GM19099 (cell line): ENCODE data around the gene LRP2.

Source experiments
- POLR2A ChIP-seq: IDR thresholded peaks from 3 replicates; pipeline ENCODE4 v1.6.1; 2011; ENCODE audit warnings: low read depth; ENCODE audit not compliant: insufficient read length; ENCODE audit errors: extremely low read depth

LRP2 gene

GRCh38 chr2:169184074-169184473 is 178.3 kb downstream of the LRP2 start:
- TF ChIP-seq POLR2A, result no peak

DNA sequence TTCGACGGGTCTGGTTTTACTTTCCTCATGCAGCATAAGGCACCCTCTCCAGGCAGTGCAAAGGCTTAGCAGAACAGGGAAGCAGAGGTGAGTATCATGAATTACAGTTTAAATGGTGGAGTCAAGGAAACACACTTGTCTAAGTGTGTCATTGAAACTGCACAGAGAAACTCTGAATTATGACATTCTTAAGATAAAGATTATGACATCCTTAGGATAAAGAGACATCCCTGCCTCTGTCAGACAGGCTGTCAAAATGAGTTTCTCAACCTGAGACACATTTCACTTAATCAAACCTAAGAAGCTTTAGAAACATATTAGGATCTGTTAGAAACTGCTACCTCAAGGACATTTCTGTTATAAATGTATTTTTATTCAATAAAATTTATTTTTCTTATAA is 179.8 kb downstream of the LRP2 start:
- TF ChIP-seq POLR2A, result no peak

GRCh38 chr2:169178804-169179390 is 183.4 kb downstream of the LRP2 start:
- TF ChIP-seq POLR2A, result no peak

DNA sequence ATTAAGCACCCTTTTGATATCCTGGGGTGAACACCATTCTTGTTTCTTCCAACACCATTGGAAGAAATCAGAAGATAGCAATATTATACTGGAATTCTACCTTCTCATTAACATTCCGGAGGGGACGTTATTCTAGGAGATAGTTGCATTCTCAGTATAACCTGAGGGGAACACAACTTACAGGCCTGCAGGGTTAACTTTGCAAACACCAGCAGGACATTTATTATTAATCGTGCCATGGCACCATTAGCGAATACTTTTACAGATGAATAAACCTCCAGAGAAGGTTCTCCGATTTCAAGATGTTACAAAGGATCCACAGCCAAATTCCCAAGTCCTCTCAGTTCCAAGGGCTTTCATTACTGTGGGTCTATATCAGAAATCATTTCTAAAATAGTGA is 184.0 kb downstream of the LRP2 start:
- TF ChIP-seq POLR2A, result no peak

- no peak for TF ChIP-seq POLR2A
These were observed 187.2 kb downstream of the LRP2 start for GRCh38 chr2:169175112-169175511.

DNA sequence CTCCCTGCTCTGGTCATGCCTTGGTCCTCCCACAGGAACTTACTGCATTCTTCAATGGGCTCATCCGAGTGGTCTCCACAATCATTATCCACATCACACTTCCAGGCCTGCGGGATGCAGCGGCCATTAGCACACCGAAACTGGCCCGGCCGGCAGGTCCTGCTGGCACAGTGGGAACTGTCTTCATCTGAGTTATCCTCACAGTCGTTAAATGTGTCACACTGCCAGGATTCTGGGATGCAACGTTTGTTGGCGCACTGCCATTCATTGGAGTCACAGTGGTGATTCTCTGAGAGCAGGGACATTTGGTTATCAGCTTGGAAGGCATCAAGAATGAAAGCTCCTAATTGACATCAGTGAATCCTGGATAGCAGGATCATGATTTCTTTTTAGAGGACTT is 188.5 kb downstream of the LRP2 start:
- TF ChIP-seq POLR2A, result no peak

GRCh38 chr2:169172914-169173313 is 189.4 kb downstream of the LRP2 start:
- TF ChIP-seq POLR2A, result no peak

GRCh38 chr2:169172151-169172735 is 190.1 kb downstream of the LRP2 start:
- no peak for TF ChIP-seq POLR2A

GRCh38 chr2:169165791-169166190 is 196.5 kb downstream of the LRP2 start:
- TF ChIP-seq POLR2A, result no peak

GRCh38 chr2:169164311-169164710 is 198.0 kb downstream of the LRP2 start:
- no peak for TF ChIP-seq POLR2A

DNA sequence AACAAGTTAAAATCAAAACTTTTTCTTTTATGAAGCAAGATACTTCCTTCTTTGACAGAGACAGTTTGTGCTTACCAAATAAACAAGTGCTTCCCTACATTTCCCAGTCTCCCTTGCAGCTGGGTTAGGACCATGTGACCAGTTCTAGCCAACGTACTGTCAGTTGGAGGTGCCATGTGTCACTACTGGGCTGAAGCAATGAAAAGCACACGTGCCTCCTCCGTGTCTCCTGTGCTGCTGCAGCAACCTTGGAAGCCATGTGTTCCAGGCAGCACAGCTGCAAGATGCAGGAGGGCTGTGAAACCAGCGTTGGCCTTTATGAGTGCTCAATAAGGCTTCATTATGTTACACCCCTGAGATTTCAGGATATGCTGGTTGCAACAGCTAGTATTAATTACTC is 199.7 kb downstream of the LRP2 start:
- no peak for TF ChIP-seq POLR2A

DNA sequence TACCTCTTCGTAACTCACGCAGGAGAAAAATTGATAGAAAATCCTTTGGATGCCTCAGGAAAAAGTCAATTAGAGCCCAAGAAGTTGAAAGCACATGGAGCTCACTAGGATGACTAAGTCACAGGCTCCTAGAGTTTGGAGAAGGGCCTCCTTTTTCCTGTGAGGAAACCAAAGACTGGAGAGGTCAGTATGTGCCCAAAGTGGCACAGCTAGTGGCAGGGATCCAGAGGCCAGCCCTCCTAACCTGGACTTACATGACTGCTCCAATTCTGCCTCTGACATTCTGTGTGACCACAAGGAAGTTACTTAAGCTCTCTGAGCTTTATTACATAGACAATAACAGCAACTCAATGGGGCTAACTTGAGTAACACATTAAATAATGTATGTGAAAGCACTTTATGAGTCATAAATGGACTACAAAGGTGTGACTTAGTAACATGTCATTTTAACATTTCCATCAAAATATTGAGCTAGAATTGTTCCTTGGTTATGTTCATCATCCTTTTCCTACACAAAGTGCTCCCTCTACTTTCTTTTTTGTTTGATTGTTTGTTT is 201.3 kb downstream of the LRP2 start:
- no peak for TF ChIP-seq POLR2A

- no peak for TF ChIP-seq POLR2A
These were observed 202.6 kb downstream of the LRP2 start for GRCh38 chr2:169159686-169160085.

DNA sequence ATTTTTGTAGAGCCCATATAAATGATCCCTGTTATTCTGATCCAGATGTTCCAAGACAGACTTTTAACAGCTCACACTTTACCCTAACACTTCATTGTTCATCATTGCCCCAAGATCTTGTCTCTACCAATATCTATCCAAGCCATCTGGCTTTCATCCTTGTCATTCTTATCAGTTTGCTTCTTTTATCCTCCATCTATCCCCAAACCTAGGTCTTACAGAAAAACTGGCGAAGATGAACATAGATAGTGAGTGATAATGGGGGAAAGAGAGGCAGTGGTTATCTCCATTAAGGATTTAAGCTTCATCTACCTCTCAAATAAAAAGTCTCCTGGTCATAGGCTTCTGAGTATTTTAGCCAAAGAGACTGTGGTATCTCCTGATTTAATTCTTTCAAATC is 203.5 kb downstream of the LRP2 start:
- TF ChIP-seq POLR2A, result no peak

GRCh38 chr2:169146220-169146619 is 216.1 kb downstream of the LRP2 start:
- no peak for TF ChIP-seq POLR2A

GRCh38 chr2:169143998-169144397 is 218.3 kb downstream of the LRP2 start:
- TF ChIP-seq POLR2A, result no peak
